ENCODE results near the gene KRT82. TPM values are rescaled to one million over a fixed set of nuclear protein-coding genes. Genes with fewer than 3 reads are reported as not detected.

Gene KRT82
- total RNA-seq, 1 experiment from 2014 or later: not detected

GRCh38 chr12:52354200-52354599 lies 51.9 kb downstream of the KRT82 start:
- Histone ChIP-seq H3K18ac (ENCODE audit: insufficient read length, low read depth, low read length) (no peak overlapping the region), H3K4me2 (ENCODE audit: insufficient read depth, insufficient read length, low read length) (no peak overlapping the region), H3K79me2 (ENCODE audit: insufficient read depth, low read length) (no peaks in the 10 kb centered on the region), H2AK5ac (ENCODE audit: insufficient read length, low read length) (no peak overlapping the region), H4K8ac (replicated peaks; ENCODE audit: insufficient read length, low read depth, low read length) (no peak overlapping the region), H3K23me2 (ENCODE audit: insufficient read length, low read depth, low read length, poor library complexity, severe bottlenecking) (no peaks in the 10 kb centered on the region), H2BK5ac (ENCODE audit: insufficient read length, low read length) (no peak overlapping the region), H3K9ac (ENCODE audit: extremely low read depth, insufficient read length, low read length) (no peak overlapping the region), H3K27me3 (ENCODE audit: insufficient read depth, low read length) (no peaks in the 10 kb centered on the region), H2BK120ac (ENCODE audit: low read depth, low read length, poor library complexity, severe bottlenecking) (no peak overlapping the region), H3T11ph (ENCODE audit: low read length) (no peak overlapping the region), H3K56ac (ENCODE audit: insufficient read length, low read depth, low read length) (no peak overlapping the region), H4K91ac (ENCODE audit: insufficient read length, low read depth, low read length) (no peak overlapping the region), H3K23ac (ENCODE audit: insufficient read length, low read depth, low read length) (no peak overlapping the region), H4K20me1 (ENCODE audit: control insufficient read depth, insufficient read depth, insufficient read length) (no peaks in the 10 kb centered on the region), H3K4ac (ENCODE audit: low read depth, low read length) (no peak overlapping the region), H3K79me1 (ENCODE audit: insufficient read depth, low read depth, low read length, poor library complexity, severe bottlenecking) (no peaks in the 10 kb centered on the region), H3K14ac (ENCODE audit: insufficient read depth, low read length) (no peak overlapping the region), H2BK20ac (ENCODE audit: low read depth, low read length, poor library complexity, severe bottlenecking) (no peak overlapping the region), H4K5ac (ENCODE audit: insufficient read length, low read depth, low read length) (no peak overlapping the region), H2AFZ (ENCODE audit: low read length) (no peak overlapping the region), H2BK15ac (ENCODE audit: low read depth, low read length) (no peak overlapping the region), H3K4me1 (ENCODE audit: insufficient read depth, low read length) (no peaks in the 10 kb centered on the region), H3K27ac (ENCODE audit: insufficient read length, low read depth, low read length) (no peak overlapping the region), H2BK12ac (ENCODE audit: insufficient read length, low read depth, low read length) (no peak overlapping the region), H3K9me3 (ENCODE audit: control insufficient read depth, low read depth, low read length) (no peaks in the 10 kb centered on the region)
- Mint-ChIP-seq H3K4me1 (peaks cover 13 to 18% of the 10 kb centered on the region in 2 experiments), H3K36me3 (ENCODE audit: insufficient read depth in 1 of 3, low read depth in 3 of 3) (no peaks in the 10 kb centered on the region), H3K27ac (no peak overlapping the region), H3K27me3 (ENCODE audit: low read depth) (peaks cover 8% of the 10 kb centered on the region; the same call in 1 of the 2 replicates), H3K9me3 (no peaks in the 10 kb centered on the region), H3K4me3 (no peak overlapping the region)
- no peak for DNase-seq
- WGBS (ENCODE audit: extremely low coverage, insufficient read length, low lambda C conversion rate): no CpG with 5 or more reads among the region's 5 CpGs
- no peak for TF ChIP-seq CTCF (conservative IDR thresholded peaks at IDR 0.05)
